ENCODE measurements around the gene AP1S1. TPM values are rescaled to one million over a fixed set of nuclear protein-coding genes. Genes with fewer than 3 reads are reported as not detected.

The AP1S1 gene
- total and polyA plus RNA-seq, 9 of the 15 experiments (the other 6 are each of a cell fraction or from before 2014, with no cell fraction given) = 4.4 to 149 (median 89.4) TPM

DNA sequence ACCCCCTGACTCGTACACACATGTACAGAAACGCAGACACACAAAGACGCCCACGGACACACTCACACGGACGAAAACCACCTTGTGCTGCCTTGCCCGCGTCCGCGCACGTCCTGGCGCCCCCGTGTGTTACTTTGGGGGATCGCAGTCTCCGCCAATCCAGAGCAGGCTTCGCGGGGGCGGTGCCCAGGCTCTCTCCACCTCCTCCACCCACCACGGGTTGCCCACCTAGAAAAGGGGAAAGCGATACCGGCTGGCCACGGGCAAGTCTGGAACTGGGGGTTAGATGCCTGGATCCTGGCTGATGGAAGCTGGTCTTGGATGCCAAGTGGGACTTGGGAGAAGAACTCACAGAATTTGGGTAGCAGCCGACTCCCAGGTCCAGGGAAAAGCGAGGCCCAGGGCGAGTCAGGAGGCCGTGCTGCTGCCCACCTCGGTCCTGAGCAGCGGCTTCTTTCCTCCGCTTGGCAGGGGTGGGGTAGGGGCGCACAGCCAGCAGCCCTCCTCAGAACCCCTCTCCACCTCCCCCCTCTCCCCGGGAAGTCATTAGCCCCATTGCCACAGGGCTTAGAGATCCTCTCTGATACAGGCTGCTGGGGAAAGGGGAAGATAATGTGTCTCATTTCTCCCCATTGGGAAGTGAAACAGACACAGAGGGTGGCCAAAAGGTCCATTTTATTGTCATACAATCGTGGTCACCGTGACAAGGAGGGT lies 15.7 kb downstream of the AP1S1 start:
- H3K4me3 ChIP-seq = no peak overlapping the region
- in situ Hi-C loops (cut with MboI) = no loop called here
- no peak for TF ChIP-seq ZNF197 (CRISPR knock-in tag; IDR thresholded peaks at IDR 0.05; ENCODE audit: low read depth)
- TF ChIP-seq MTA1 (IDR thresholded peaks at IDR 0.05; ENCODE audit: borderline replicate concordance) = no peak
- TF ChIP-seq, protein P1, sequence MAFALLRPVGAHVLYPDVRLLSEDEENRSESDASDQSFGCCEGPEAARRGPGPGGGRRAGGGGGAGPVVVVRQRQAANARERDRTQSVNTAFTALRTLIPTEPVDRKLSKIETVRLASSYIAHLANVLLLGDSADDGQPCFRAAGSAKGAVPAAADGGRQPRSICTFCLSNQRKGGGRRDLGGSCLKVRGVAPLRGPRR (CRISPR knock-in tag; IDR thresholded peaks at IDR 0.05) = no peak
- TF ChIP-seq, protein P2, sequence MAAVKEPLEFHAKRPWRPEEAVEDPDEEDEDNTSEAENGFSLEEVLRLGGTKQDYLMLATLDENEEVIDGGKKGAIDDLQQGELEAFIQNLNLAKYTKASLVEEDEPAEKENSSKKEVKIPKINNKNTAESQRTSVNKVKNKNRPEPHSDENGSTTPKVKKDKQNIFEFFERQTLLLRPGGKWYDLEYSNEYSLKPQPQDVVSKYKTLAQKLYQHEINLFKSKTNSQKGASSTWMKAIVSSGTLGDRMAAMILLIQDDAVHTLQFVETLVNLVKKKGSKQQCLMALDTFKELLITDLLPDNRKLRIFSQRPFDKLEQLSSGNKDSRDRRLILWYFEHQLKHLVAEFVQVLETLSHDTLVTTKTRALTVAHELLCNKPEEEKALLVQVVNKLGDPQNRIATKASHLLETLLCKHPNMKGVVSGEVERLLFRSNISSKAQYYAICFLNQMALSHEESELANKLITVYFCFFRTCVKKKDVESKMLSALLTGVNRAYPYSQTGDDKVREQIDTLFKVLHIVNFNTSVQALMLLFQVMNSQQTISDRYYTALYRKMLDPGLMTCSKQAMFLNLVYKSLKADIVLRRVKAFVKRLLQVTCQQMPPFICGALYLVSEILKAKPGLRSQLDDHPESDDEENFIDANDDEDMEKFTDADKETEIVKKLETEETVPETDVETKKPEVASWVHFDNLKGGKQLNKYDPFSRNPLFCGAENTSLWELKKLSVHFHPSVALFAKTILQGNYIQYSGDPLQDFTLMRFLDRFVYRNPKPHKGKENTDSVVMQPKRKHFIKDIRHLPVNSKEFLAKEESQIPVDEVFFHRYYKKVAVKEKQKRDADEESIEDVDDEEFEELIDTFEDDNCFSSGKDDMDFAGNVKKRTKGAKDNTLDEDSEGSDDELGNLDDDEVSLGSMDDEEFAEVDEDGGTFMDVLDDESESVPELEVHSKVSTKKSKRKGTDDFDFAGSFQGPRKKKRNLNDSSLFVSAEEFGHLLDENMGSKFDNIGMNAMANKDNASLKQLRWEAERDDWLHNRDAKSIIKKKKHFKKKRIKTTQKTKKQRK (IDR thresholded peaks at IDR 0.05; ENCODE audit: borderline replicate concordance, low read depth, low read length) = no peak
- TF ChIP-seq ZNF354B (CRISPR knock-in tag; IDR thresholded peaks at IDR 0.05) = no peak
- TF ChIP-seq JUNB (CRISPR knock-in tag; conservative IDR thresholded peaks at IDR 0.05) = no peak
- no peak for TF ChIP-seq MCM2 (IDR thresholded peaks at IDR 0.05; ENCODE audit: low read depth)
- TF ChIP-seq FIP1L1 (IDR thresholded peaks at IDR 0.05; ENCODE audit: low read depth, low read length, poor library complexity, severe bottlenecking) = no peak
- TF ChIP-seq PYGO2 (tag; IDR thresholded peaks at IDR 0.05) = no peak
- no peak for TF ChIP-seq ARNT (IDR thresholded peaks at IDR 0.05)
- TF ChIP-seq GATA2 (CRISPR knock-in tag; IDR thresholded peaks at IDR 0.05) = no peak
- peak; percentile 42; the same call in 1 of the 2 replicates for TF ChIP-seq JUND (IDR thresholded peaks at IDR 0.05; ENCODE audit: borderline replicate concordance, low read depth, low read length)
- no peak; the same call in 2 of the 3 replicates for TF ChIP-seq JUND (tag; IDR thresholded peaks at IDR 0.05; ENCODE audit: borderline replicate concordance, low read depth, low read length)
- no peak for TF ChIP-seq FOXJ2 (tag; IDR thresholded peaks at IDR 0.05)
- TF ChIP-seq RAD21 (CRISPR knock-in tag; conservative IDR thresholded peaks at IDR 0.05 in 1 of 2, IDR thresholded peaks at IDR 0.05 in 1 of 2) = peak; percentile 60 to 80
- TF ChIP-seq NCOR1 (IDR thresholded peaks at IDR 0.05) = no peak
- TF ChIP-seq, protein P3, sequence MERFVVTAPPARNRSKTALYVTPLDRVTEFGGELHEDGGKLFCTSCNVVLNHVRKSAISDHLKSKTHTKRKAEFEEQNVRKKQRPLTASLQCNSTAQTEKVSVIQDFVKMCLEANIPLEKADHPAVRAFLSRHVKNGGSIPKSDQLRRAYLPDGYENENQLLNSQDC (CRISPR knock-in tag; IDR thresholded peaks at IDR 0.05) = no peak
- TF ChIP-seq MCM5 (IDR thresholded peaks at IDR 0.05; ENCODE audit: low read depth) = no peak
- TF ChIP-seq FOSL1 (tag; conservative IDR thresholded peaks at IDR 0.05) = no peak

More for the DNA sequence above, 15.7 kb downstream of the AP1S1 start:
- ChIA-PET POLR2A (interaction anchor here (0.7 kb wide), 1 partner anchor 77 kb away, joined by 3 read pairs; no protein-coding TSS in a partner anchor), CTCF (ENCODE audit: low intra/inter-chr PET ratio) (interaction anchor here (0.6 to 2.4 kb wide), 4 partner anchors 26 to 120 kb away, joined by 3 to 20 read pairs (median 3); no protein-coding TSS in a partner anchor)
- BruUV-seq (replicated peaks) = no TSS peak
- Histone ChIP-seq H3K9me1 (ENCODE audit: control insufficient read depth, insufficient read depth, low read length) (peaks cover 6% of the 10 kb centered on the region), H3K27ac (ENCODE audit: extremely low read depth, low read depth, low read length) (no peak overlapping the region), H2AFZ (ENCODE audit: low read depth, low read length) (peak overlapping the region; percentile 78), H3K9me3 (replicated peaks; ENCODE audit: control insufficient read depth, insufficient read depth, low read depth, low read length) (no peaks in the 10 kb centered on the region), H3K9ac (ENCODE audit: insufficient read depth in 1 of 2, low read depth in 2 of 2, low read length in 2 of 2) (peak overlapping the region in 1 of 2 experiments; percentile 36; a peak in 1 of 4 replicates), H4K20me1 (replicated peaks; ENCODE audit: control insufficient read depth, insufficient read depth, low read length) (peaks cover 17% of the 10 kb centered on the region), H3K4me1 (replicated peaks in 1 of 2; ENCODE audit: control insufficient read depth in 2 of 2, insufficient read depth in 2 of 2, low read length in 2 of 2) (peaks cover 31 to 67% of the 10 kb centered on the region in 2 experiments), H3K79me2 (ENCODE audit: control insufficient read depth, insufficient read depth, low read length) (no peaks in the 10 kb centered on the region), H3K36me3 (ENCODE audit: control insufficient read depth, insufficient read depth, low read length) (no peaks in the 10 kb centered on the region), H3K4me2 (ENCODE audit: insufficient read depth, low read length) (peak overlapping the region; percentile 71), H3K27me3 (ENCODE audit: control insufficient read depth in 2 of 2, insufficient read depth in 2 of 2, low read length in 2 of 2) (peaks cover 26 to 38% of the 10 kb centered on the region in 2 experiments; a peak in 4 of 5 replicates)
- 3% methylated on average over 31 of the region's 33 CpGs for WGBS (ENCODE audit: insufficient coverage, low coverage, missing lambda C conversion rate)
- FAIRE-seq = peak; percentile 87
- intact Hi-C loops (cut with micrococcal nuclease) = loop anchor here (2.0 kb wide), 1 partner anchor 25 kb away; no protein-coding TSS in a partner anchor
- peak; percentile 77 to 84 (median 79) for DNase-seq (ENCODE audit: extremely low read depth in 1 of 4, low spot score in 3 of 4)
- peak; percentile 62 for ATAC-seq
